Measurements from ENCODE around the gene AATF.

GRCh38 chr17:37045351-37045922 lies 96.7 kb downstream of the AATF start:
- TF ChIP-seq GATA2 (IDR thresholded peaks at IDR 0.05; ENCODE audit: low read depth, low read length) (no peak), GATA3 (IDR thresholded peaks at IDR 0.05; ENCODE audit: low read depth, low read length) (no peak)

All from SH-SY5Y (cell line).